ENCODE results near the gene MYBPC2.
"Not testable (repeated sequence)": the region's sequence is repeated elsewhere in the genome, so short reads cannot be mapped to it uniquely, and the experiment has no call there.

The MYBPC2 gene

DNA sequence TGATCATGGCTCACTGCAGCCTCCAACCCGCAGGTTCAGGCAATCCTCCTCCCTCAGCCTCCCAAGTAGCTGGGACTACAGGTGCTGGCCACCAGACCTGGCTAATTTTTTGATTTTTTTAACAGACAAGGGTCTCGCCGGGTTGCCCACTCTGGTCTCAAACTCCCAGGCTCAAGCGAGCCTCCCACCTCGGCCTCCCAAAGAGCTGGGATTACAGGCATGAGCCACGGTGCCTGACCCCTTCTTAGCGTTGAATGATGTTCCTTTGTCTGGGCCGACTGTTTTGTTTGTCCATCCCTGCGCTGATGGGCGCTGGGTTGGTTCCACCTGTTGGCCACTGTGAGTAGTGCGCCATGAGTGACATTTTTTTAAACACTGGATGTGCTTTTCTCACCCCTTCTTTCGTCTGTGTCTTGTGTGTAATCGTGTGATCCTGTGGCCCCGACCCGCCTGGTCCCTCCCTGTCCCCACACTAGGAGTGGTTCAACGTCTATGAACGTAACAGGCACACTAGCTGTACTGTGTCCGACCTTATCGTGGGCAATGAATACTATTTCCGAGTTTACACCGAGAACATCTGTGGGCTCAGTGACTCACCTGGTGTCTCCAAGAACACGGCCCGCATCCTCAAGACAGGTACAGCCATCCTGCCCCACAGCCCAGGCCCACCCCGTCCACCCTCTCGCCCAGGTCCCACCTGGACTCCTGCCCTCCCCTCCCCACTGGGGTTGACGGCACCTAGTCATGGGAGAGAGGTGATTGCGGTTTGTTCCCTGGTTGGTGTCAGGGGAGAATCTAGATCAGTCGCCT lies 28.6 kb downstream of the MYBPC2 start:
- DNase-seq, result peak; percentile 64

DNA sequence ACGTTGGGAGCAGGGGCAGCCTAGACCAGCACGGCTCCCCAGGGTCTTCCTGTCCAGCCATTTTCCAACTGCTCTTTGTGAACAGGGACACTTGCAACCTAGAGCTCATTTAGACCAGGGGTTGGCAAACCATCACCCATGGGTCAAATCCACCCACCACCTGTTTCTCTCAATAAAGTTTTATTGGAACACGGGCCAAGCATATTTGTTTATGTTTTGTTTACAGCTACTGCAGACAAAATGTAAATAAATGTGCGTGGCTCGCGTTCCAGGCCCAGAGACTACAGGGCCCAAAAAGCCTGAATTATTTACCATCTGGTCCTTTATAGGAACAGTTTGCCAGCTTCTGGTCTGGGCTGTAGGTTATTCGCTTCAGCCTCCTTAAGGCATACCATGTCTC lies 30.3 kb downstream of the MYBPC2 start:
- DNase-seq, result no peak

DNA sequence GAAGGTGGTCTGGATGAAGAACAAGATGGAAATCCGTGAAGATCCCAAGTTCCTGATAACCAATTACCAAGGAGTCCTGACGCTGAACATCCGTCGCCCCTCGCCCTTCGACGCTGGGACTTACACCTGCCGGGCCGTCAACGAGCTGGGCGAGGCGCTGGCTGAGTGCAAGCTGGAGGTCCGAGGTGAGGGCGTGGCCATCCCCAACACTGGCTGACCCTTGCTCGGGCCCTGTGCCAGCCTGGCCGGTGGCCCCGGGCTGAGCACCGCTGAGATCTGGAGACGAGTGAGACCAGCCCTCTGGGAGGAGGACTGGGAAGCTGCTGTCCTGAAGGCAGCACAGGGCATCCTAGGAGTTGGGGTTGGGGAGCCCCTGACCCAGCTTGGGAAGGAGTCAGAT lies 31.7 kb downstream of the MYBPC2 start:
- DNase-seq, result no peak

DNA sequence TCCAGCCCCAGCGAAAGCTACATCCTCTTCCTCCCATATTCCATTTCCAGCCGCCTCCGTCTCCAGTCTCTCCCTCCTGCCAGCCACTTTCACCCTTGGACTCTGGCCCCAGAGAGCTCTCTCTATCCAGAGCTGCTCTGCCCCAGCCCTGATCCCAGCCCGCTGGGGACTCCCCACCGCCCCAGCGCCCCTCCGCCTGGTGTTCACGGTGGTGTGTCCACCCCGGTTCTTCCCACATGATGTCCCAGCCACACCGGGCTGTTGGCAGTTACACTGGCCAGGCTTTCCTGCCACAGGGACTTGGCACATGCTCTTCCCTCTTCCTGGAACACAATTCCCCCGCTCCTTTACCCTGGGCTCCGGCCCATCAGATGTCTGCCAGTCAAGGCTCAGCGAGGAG lies 32.3 kb downstream of the MYBPC2 start:
- DNase-seq, result no peak

DNA sequence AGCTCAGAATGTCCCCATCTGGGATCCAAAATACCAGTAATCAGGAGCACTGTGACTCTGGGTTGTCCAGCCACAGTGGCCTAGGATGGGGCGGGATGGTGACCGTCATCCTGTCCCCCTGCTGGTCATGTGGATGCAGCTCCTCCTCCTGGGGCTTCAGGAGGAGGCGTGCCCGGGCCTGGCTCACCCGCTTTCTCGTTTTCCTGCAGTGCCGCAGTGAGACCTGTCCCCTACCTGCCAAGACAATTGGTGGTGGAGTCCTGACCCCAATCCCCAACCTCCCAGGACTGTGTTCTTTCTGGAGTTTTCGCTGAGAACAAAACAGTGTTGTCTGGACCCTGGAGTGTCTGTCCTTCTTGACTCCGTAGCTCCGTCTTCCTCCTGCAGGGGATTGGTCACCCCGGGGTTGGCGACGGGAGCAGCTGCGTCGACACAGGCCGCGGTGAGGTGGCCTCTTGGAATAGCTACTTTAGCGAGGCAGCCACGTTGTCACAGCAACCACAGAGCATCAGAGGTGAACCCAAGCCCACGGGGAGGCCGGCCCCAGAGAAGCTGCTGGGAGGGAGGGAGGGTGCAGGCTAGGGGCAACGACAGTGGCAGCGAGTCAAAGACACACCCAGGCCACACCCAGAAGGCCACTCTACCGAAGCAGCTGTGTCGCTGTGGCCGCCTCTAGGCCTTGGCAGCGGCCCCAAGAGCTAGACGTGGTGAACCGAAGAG lies 33.5 kb downstream of the MYBPC2 start:
- DNase-seq, result no peak

DNA sequence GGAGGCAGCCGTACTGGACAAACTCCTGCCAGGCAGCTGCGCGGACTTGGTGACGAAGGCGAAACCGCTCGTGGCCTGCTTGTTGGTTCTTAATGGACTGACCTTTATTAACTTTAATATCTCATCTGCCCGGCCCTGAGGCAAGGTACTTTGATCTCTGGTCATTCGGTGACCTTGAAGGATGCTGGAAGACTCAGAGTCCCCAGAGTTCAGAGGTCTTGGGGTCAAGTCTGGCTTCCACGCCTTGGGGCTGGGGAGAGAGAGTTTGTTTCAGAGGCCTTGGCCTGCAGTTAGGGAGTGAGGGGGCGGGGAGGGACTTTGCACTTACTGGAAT lies 34.0 kb downstream of the MYBPC2 start:
- DNase-seq, result no peak

DNA sequence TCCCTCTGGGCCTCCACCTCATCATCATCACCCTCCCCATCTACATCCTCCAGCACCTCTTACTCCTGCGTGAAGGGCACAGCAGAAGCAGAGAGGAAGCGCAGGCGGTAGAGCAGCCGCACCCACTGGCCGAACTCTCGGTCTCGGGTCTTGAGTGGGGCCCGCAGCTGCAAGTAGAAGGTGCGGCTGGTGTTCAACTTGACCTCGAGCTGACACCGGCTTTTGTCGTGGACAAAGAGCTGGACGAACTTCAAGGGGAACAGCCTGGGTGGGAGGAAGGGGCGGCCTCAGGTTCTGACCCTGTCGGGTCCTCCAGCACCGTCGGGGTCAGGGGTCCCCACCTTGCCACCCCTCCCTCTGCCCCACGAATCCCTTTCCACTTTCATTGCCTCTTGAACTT lies 34.9 kb downstream of the MYBPC2 start:
- DNase-seq, result no peak

DNA sequence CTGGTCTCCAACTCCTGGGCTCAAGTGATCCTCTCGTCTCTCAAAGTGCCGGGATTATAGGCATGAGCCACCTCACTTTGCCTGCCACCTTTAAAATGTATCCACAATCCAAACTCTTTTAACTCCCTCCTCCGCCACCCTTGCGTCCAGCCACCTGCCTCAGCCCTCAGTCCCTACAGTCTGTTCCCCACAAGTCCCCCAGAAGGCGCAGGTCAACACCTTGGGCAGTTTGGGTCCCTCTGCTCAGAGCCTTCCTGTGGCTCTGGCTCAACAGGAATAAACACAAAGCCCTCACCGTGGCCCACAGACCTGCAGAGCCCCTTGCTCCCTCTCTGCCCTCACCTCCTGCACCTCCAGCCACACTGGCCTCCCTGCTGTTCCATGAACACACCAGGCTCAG lies 36.1 kb downstream of the MYBPC2 start:
- no peak for DNase-seq

DNA sequence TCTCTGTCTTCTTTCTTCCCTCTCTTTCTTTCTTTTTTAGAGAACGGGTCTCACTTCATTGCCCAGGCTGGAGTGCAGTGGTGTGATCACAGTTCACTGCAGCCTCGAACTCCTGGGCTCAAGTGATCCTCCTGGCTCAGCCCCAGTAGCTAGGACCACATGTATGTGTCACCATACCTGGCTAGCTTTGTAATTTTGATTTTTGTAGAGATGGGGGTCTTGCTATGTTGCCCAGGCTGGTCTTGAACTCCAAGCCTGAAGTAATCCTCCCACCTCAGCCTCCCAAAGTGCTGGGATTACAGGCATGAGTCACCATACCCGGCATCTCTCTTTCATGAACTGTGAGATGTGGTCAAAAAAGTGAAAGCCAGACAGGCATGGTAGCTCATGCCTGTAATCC lies 40.6 kb downstream of the MYBPC2 start:
- not testable (repeated sequence) for DNase-seq

DNA sequence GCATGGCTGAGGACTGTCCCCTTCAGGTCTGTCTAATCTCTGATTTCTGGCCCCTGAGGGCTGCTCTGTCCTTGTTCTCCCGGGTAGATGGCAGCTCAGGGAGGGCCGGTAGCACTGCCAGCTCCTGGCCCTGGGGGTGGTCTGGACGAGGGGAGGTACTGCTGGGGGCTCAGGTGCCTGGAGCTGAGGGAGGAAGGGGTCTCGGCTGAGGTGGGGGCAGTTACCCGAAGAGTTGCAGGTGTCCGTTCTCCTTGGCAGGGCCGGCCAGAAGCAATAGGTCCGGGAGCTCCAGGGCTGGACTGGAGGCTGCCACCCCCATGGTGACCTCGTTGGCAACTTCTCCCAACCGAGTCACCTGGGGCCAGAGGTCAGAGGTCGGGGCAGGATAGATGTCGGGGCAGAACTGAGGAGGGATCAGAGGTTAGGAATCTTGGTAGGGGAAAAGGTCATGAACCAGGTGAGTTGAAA lies 42.4 kb downstream of the MYBPC2 start:
- DNase-seq, result no peak

DNA sequence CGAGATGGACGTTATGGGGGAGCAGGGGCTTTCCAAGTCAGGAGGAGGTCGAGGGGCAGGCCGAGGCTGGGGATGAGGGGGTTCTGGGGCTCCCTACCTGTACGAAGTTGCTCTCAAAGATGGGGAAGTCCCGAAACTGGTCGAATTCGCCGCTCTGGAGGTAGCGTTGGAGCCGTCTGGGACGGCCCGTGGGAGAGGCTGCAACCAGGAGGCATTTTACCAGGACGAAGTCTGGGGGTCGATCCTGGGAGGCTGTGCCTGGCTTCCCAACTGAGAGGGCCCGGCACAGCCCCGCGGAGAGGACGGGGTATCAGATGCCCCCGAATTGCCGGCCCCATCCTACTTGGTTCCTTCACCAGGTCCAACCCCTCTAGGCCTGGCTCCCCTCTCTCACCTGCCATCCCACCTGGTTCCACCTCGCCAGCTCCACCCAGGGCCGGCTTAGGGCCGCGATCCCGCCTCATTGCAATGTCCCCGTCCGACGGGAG lies 43.1 kb downstream of the MYBPC2 start:
- DNase-seq, result no peak

DNA sequence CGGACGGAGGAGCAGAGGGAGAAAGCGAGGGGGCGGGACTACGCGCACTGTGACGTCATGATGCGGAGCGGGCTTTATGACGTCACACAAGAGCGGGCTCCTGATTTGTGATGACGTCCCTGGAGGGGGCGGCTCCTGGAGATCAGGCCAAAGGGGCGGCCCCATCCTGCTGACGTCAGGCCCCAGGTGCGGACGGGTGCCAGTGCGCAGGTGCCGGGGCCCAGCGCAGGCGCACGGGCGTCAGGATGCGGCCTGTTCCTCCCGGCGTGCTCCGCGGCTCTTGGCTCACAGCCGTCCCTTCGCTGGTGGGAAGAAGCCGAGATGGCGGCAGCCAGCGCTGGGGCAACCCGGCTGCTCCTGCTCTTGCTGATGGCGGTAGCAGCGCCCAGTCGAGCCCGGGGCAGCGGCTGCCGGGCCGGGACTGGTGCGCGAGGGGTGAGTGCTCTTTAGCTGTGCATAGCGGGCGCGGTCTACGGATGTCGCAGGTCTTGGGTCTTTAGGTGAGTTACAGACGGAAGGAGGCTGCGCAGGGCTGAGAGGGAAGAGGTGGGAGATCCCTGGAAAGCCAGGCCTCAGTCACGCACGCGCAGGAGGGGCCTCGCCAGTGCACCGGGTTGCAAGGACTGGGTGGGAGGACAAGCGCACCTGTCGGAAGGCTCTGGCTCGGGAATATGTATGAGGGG lies 43.7 kb downstream of the MYBPC2 start, which contains the start of the genes EMC10 and GARIN5A:
EMC10 (plus strand) TSS at position 284 of the 683 bp plus-strand sequence; CDS start at position 322, 38 bp downstream.
GARIN5A (minus strand) TSS at position 625 of the 683 bp plus-strand sequence; CDS start at position 165, 460 bp downstream.
- peak; percentile 92 for DNase-seq

DNA sequence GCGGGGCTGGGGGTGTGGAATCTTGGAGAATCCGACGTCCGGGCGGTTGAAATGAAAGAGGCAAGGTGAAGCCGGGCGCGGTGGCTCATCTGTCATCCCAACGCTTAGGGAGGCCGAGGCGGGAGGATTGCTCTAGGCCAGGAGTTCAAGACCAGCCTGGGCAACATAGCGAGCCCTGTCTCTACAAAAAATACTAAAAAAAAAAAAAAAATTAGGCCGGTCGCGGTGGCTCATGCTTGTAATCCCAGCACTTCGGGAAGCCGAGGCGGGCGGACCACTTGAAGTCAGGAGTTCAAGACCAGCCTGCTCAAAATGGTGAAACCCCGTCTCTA lies 44.2 kb downstream of the MYBPC2 start:
- DNase-seq, result no peak

DNA sequence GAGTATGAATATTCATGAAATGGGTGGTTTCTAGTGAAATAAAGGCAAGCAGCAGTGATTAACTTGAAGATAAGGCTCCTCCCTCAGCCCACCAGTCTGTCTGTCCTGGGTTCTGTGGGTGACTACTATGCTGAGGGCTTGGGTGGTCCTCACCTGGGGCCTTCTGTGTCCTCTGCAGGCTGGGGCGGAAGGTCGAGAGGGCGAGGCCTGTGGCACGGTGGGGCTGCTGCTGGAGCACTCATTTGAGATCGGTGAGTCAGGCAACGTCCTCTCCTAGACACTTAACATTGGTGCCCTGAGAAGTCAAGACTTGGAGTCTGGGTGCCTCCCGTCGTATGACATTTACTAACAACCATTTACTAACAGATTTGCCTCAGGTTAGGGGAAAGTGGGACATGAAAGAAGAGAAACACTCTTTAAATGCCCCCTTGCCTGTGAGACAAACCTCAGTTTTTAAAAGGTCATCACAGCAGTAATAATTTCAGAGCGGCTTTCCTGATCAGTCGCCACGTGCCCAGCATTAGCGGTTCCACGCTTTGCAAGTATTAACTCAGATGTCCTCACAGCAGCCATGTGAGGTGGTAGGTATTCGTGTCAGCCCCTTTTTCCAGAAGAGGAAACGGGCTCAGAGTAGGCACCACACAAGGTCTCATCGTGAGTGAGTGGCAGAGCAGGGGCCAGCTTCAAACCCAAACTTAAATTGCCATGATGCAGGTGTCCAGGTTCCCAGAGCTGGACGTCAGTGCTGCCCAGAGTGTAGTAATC lies 45.2 kb downstream of the MYBPC2 start:
- no peak for DNase-seq

DNA sequence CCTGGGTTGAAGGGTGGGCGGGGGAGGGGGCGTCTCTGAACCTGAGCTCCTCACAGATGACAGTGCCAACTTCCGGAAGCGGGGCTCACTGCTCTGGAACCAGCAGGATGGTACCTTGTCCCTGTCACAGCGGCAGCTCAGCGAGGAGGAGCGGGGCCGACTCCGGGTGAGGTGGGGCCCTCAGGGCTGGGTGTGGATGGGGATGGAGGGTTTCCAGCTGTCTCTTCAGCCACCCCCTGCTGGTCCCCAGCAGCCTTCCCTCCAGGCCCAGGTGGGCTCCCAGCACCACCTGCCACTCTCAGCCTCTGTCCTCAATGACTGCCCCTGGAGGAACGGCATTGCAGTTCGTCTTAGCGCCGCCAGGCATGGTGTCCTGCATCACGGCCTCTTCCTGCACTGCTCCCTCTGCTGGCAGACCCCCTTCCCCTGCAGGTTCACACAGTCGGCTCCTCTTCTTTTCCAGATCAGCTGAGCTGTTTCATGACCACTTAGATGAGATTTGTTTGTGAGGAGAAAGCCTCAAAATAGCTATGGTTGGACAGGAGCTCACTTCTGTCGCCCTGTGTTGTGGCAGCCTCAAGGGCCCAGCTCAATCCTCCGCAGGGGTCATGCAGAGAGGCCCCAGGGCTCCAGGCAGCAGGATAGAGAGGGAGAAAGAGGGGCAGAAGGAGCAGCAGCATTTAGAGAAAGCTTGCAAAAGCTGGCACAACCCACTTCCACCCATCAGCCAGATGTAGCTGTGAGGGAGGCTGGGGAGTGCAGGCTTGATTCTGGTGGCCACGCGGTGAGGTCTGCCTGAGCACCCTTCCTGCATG lies 46.4 kb downstream of the MYBPC2 start:
- peak; percentile 15 for DNase-seq

DNA sequence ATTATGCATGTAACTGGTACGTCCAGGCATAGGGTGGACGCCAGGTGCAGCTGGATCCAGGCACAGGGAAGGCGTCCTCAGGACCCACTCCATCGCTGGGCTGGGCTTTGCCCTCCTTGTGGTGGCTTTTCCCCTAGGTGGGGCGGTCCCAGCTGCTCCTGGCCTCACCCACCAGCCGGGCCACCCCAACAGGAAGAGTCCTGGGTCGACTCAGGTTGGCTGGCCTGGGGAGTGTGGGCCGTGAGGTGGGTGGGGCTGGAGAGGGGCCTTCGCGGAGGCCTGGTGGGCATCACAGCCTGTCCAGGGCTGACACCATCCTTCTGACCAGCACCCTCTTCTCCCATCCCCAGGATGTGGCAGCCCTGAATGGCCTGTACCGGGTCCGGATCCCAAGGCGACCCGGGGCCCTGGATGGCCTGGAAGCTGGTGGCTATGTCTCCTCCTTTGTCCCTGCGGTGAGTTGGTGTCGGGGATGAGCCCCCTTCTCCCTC lies 47.1 kb downstream of the MYBPC2 start:
- no peak for DNase-seq

DNA sequence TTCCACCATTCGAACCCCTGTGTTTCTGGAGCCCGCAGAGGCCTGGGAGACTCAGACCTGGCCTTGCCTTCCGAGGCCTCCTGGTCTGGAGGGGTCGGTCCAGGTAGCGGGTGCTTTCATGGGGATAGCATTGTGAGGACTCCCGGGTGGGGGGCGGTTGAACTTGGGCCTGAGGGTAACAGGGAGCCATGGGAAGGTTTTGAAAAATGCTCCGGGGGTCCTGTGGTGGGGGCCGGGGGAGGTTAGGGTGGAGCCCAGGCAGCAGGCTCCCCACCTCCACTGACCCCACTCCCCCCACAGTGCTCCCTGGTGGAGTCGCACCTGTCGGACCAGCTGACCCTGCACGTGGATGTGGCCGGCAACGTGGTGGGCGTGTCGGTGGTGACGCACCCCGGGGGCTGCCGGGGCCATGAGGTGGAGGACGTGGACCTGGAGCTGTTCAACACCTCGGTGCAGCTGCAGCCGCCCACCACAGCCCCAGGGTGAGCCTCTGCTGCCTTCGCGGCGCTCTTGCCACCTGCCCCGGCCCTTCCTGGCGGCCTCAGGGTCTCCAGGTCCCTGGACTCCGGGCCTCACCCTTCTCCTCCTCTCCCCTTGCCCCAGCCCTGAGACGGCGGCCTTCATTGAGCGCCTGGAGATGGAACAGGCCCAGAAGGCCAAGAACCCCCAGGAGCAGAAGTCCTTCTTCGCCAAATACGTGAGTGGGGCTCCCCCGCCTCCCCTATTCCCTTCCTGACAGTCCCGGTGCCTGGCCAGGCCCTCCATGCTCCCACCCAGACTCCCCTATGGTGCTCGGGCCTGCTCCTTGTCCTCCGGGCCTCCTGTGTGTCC lies 47.8 kb downstream of the MYBPC2 start:
- no peak for DNase-seq

DNA sequence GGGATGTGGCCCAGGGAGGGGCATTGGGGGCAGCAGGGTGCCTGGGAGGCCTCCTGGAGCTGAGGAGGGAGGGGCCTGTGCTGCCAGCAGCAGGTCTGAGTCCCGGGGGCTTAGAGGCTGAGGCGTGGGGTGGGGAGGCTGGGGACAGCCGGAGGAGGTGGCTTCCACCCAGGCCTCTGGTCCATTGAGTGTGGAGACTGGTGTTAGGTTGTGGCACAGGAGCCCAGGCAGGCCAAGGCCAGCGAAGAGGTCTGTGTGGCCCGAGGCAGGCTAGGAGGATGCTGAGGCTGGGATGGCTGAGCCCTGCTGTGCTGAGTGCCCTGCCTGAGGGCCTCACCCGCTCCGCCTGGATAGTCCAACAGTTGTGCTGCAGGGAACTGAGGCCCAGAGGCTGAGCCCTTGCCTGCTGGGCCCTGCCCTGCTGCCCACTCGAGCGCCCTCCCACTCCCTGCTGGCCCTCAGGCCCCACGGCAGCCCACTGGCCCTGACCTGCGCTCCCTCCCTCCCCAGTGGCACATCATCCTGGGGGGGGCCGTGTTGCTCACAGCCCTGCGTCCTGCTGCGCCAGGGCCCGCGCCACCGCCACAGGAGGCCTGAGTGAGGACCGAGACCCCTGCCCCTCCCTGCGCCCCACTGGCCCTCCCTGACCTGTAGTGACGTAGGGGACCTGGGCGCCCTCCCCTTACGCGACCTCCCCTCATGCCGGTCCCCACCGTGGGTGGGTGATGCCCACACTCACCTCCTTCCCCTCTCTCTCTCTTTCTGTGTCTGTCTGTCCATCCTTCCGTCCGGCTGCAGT lies 48.9 kb downstream of the MYBPC2 start:
- no peak for DNase-seq

DNA sequence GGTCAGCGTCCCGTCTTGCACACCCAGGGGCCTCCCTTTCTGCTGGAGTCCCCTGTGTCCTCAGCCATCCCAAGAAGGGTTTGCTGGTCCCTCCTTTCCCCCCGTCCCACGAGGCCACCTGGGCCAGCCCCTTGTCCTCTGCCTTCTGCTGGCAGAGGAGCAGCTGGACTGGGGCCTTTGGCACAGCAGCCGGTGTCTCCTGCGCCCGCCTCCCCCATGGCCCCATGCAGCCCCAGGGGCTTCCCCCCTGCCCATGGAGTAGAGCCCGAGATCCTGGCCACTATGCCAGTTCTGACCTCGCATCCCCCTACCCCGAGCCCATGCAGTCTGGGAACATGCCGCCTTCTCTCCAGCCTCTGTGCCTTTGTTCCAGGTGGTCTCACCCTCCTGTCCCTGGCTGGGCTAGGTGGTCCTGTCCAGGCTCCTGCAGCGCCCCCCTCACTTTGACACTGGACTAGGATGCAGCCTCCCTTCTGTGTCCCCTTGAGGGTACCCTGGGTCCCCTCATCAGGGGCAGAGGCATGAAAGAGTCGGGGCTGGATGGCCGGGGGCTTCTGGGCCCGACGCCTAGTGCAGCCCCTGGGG lies 49.7 kb downstream of the MYBPC2 start:
- no peak for DNase-seq

DNA sequence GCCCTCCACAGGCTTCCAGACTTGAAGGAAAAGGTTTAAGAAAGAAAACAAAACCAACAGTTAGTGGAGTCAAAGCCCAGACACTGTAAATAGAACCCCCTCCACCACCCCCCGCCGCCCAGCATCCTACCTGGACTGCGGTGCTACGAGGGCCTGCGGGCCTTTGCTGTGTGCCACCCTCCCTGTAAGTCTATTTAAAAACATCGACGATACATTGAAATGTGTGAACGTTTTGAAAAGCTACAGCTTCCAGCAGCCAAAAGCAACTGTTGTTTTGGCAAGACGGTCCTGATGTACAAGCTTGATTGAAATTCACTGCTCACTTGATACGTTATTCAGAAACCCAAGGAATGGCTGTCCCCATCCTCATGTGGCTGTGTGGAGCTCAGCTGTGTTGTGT lies 50.2 kb downstream of the MYBPC2 start:
- DNase-seq, result no peak
